Measurements from ENCODE around the gene SLC8A3. TPM values are rescaled to one million over a fixed set of nuclear protein-coding genes. Genes with fewer than 3 reads are reported as not detected.

SLC8A3 gene
- total RNA-seq, 1 donor from 2014 or later: 0.24 TPM

DNA sequence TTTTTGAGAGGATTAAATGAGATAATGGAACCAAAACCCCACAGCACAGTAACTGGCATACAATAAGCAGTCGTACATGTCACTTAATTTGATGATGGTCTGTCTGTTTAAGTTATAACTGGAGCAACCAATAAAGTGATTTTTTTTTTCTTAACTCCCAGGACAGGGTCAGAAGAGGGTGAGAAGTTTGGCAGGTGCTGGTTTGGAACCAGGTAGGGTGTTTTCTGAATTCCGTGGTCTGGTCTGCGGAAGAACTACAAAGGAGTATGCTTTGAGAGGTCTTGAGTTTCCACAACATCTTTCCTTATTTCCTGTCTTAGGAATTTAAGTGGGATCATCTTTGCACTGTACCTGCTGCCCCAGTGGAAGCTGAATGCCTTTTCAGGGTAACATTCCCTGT lies 111.7 kb downstream of the SLC8A3 start:
- no peak overlapping the region for H3K27ac ChIP-seq
- H3K79me2 ChIP-seq (ENCODE audit: low read depth): no peaks in the 10 kb centered on the region
- no peak overlapping the region for H3K9ac ChIP-seq
- no peaks in the 10 kb centered on the region for H3K9me3 Mint-ChIP-seq
- no peak overlapping the region for H3K4me2 ChIP-seq
- no peaks in the 10 kb centered on the region for H3K36me3 ChIP-seq
- H3K4me1 ChIP-seq: peaks cover 4% of the 10 kb centered on the region
- peak overlapping the region; percentile 43 for H2AFZ ChIP-seq (replicated peaks)
- H3K27me3 Mint-ChIP-seq (ENCODE audit: insufficient read depth, low read depth): peaks cover 6% of the 10 kb centered on the region
- H4K20me1 ChIP-seq (ENCODE audit: low read depth): no peaks in the 10 kb centered on the region
- no peaks in the 10 kb centered on the region for H3K36me3 Mint-ChIP-seq
- H3K4me3 ChIP-seq: no peak overlapping the region
- H3K4me1 Mint-ChIP-seq: no peaks in the 10 kb centered on the region
- no peaks in the 10 kb centered on the region for H3K27me3 ChIP-seq
- no peak overlapping the region for H3K27ac Mint-ChIP-seq
- no peak for TF ChIP-seq EZH2 (IDR thresholded peaks at IDR 0.05)
- no peaks in the 10 kb centered on the region for H3K9me3 ChIP-seq (ENCODE audit: low read depth)
- DNase-seq (ENCODE audit: low spot score): no peak
- H3F3A ChIP-seq (ENCODE audit: low read depth): no peaks in the 10 kb centered on the region
- no peak overlapping the region for H3K4me3 Mint-ChIP-seq

DNA sequence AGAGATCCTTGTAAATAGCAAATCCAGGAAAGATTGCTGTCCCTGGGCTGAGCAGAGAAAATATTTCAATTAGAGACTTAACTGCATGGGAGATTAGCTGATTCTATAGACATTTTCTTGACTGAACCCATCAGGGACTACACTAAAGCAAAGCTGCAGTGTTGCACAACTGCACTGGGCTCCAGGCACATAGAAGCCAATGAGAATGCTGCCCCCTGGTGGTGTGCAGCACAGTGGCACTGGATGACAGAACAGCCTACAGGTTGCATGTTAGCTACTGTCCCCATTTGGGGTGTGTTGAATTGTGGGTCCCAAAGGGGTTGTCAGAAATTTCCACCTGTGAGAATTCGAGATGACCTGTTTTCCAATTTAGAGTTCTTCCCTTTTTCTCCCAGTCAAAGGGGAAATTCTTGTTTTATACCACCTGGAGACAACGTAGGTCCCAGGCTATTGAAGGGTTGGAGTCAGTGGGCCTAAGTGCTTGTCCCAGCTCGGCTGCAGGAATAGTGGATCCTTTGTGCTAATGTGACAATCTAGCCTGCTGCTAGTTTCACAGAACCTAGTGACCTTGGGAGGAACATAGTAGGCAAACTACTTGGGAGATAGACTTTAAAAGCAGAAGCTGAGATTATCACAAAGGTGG lies 114.7 kb downstream of the SLC8A3 start:
- no peak overlapping the region for H3K9ac ChIP-seq
- H3K27ac Mint-ChIP-seq: no peak overlapping the region
- no peaks in the 10 kb centered on the region for H3K36me3 ChIP-seq
- TF ChIP-seq, protein P1, sequence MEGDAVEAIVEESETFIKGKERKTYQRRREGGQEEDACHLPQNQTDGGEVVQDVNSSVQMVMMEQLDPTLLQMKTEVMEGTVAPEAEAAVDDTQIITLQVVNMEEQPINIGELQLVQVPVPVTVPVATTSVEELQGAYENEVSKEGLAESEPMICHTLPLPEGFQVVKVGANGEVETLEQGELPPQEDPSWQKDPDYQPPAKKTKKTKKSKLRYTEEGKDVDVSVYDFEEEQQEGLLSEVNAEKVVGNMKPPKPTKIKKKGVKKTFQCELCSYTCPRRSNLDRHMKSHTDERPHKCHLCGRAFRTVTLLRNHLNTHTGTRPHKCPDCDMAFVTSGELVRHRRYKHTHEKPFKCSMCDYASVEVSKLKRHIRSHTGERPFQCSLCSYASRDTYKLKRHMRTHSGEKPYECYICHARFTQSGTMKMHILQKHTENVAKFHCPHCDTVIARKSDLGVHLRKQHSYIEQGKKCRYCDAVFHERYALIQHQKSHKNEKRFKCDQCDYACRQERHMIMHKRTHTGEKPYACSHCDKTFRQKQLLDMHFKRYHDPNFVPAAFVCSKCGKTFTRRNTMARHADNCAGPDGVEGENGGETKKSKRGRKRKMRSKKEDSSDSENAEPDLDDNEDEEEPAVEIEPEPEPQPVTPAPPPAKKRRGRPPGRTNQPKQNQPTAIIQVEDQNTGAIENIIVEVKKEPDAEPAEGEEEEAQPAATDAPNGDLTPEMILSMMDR (IDR thresholded peaks at IDR 0.05): peak; percentile 100
- TF ChIP-seq EZH2 (IDR thresholded peaks at IDR 0.05) (no peak), EZH2phosphoT487 (IDR thresholded peaks at IDR 0.05) (no peak)
- no peaks in the 10 kb centered on the region for H3F3A ChIP-seq (ENCODE audit: low read depth)
- peaks cover 8% of the 10 kb centered on the region for H3K27me3 Mint-ChIP-seq (ENCODE audit: insufficient read depth, low read depth)
- H3K79me2 ChIP-seq (ENCODE audit: low read depth): no peaks in the 10 kb centered on the region
- H4K20me1 ChIP-seq (ENCODE audit: low read depth): no peaks in the 10 kb centered on the region
- no peak overlapping the region for H3K4me3 ChIP-seq
- H3K36me3 Mint-ChIP-seq: no peaks in the 10 kb centered on the region
- no peaks in the 10 kb centered on the region for H3K9me3 ChIP-seq (ENCODE audit: low read depth)
- DNase-seq (ENCODE audit: low spot score): peak; percentile 90
- H3K4me1 Mint-ChIP-seq: no peaks in the 10 kb centered on the region
- no peak overlapping the region for H3K4me2 ChIP-seq
- peak overlapping the region; percentile 4 for H2AFZ ChIP-seq (replicated peaks)
- peaks cover 10% of the 10 kb centered on the region for H3K4me1 ChIP-seq
- H3K27me3 ChIP-seq: no peaks in the 10 kb centered on the region
- no peaks in the 10 kb centered on the region for H3K9me3 Mint-ChIP-seq
- no peak overlapping the region for H3K4me3 Mint-ChIP-seq
- no peak overlapping the region for H3K27ac ChIP-seq

- H3K9ac ChIP-seq: no peak overlapping the region
- peaks cover 8% of the 10 kb centered on the region for H3K4me1 ChIP-seq
- H3K9me3 Mint-ChIP-seq: no peaks in the 10 kb centered on the region
- H2AFZ ChIP-seq (replicated peaks): no peak overlapping the region
- H3K4me3 Mint-ChIP-seq: no peak overlapping the region
- H3K27ac Mint-ChIP-seq: no peak overlapping the region
- DNase-seq (ENCODE audit: low spot score): no peak
- no peaks in the 10 kb centered on the region for H3K9me3 ChIP-seq (ENCODE audit: low read depth)
- no peaks in the 10 kb centered on the region for H3K79me2 ChIP-seq (ENCODE audit: low read depth)
- H3K36me3 ChIP-seq: no peaks in the 10 kb centered on the region
- no peak overlapping the region for H3K4me2 ChIP-seq
- no peak overlapping the region for H3K4me3 ChIP-seq
- H4K20me1 ChIP-seq (ENCODE audit: low read depth): no peaks in the 10 kb centered on the region
- no peaks in the 10 kb centered on the region for H3K27me3 ChIP-seq
- H3K36me3 Mint-ChIP-seq: no peaks in the 10 kb centered on the region
- H3K27me3 Mint-ChIP-seq (ENCODE audit: insufficient read depth, low read depth): peaks cover 9% of the 10 kb centered on the region
- no peaks in the 10 kb centered on the region for H3F3A ChIP-seq (ENCODE audit: low read depth)
- H3K27ac ChIP-seq: no peak overlapping the region
- TF ChIP-seq, protein P1 (IDR thresholded peaks at IDR 0.05): no peak
- no peak for TF ChIP-seq EZH2phosphoT487 (IDR thresholded peaks at IDR 0.05)
- TF ChIP-seq EZH2 (IDR thresholded peaks at IDR 0.05): no peak
- no peaks in the 10 kb centered on the region for H3K4me1 Mint-ChIP-seq
Observed at GRCh38 chr14:70069186-70069585, 119.6 kb downstream of the SLC8A3 start.

DNA sequence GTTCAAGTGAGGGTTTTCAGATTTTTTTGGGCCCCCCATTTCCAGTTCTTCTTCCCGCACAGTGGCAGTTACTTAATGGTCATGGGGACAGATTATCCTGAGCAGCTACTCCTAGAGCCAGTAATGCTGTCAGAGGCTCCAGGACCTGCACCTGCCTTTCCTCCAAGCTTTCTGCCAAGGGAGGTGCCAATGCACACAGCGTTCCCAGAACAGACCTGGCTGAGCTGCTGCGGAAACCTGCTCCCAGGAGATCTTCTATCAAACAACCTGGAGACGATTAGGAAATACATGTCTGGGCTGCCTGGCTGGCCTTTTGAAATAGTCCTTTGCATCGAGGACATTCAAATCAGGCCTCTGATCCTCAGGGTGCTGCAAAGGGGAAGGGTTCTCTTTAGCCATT lies 120.9 kb downstream of the SLC8A3 start:
- H3K36me3 Mint-ChIP-seq: no peaks in the 10 kb centered on the region
- Histone ChIP-seq H3K79me2 (ENCODE audit: low read depth) (no peaks in the 10 kb centered on the region), H3K36me3 (no peaks in the 10 kb centered on the region), H3K9ac (no peak overlapping the region), H3K4me3 (no peak overlapping the region), H3K4me1 (peaks cover 8% of the 10 kb centered on the region), H2AFZ (replicated peaks) (no peak overlapping the region), H3K4me2 (no peak overlapping the region), H3K27ac (no peak overlapping the region), H3K9me3 (ENCODE audit: low read depth) (no peaks in the 10 kb centered on the region), H3F3A (ENCODE audit: low read depth) (no peaks in the 10 kb centered on the region), H3K27me3 (no peaks in the 10 kb centered on the region), H4K20me1 (ENCODE audit: low read depth) (no peaks in the 10 kb centered on the region)
- no peaks in the 10 kb centered on the region for H3K9me3 Mint-ChIP-seq
- H3K4me1 Mint-ChIP-seq: no peaks in the 10 kb centered on the region
- no peak overlapping the region for H3K27ac Mint-ChIP-seq
- H3K27me3 Mint-ChIP-seq (ENCODE audit: insufficient read depth, low read depth): peaks cover 9% of the 10 kb centered on the region
- no peak for DNase-seq (ENCODE audit: low spot score)
- H3K4me3 Mint-ChIP-seq: no peak overlapping the region
- no peak for TF ChIP-seq EZH2 (IDR thresholded peaks at IDR 0.05)
- no peak for TF ChIP-seq EZH2phosphoT487 (IDR thresholded peaks at IDR 0.05)
- TF ChIP-seq, protein P1 (IDR thresholded peaks at IDR 0.05): no peak

Measured in neural progenitor cell (in vitro differentiated cells).